ENCODE measurements around the gene TAC4.

Gene TAC4

GRCh38 chr17:49887086-49887743 lies 39.3 kb upstream of the TAC4 start:
- peaks cover 10% of the 10 kb centered on the region for H3K4me1 ChIP-seq (ENCODE audit: control insufficient read depth, insufficient read depth, low read length)
- H3K27me3 ChIP-seq (ENCODE audit: control insufficient read depth, insufficient read depth, low read length), result peaks cover 37% of the 10 kb centered on the region
- H3K9ac ChIP-seq (ENCODE audit: low read depth, low read length), result no peak overlapping the region
- no peaks in the 10 kb centered on the region for H3K9me3 ChIP-seq (ENCODE audit: control insufficient read depth, insufficient read depth, low read length)
- H3K4me3 ChIP-seq (ENCODE audit: low read depth, low read length), result no peak overlapping the region
- H3K36me3 ChIP-seq (ENCODE audit: control insufficient read depth, insufficient read depth, low read length), result no peaks in the 10 kb centered on the region

- Histone ChIP-seq H3K9ac (ENCODE audit: low read depth, low read length) (no peak overlapping the region), H3K27me3 (ENCODE audit: control insufficient read depth, insufficient read depth, low read length) (peaks cover 36% of the 10 kb centered on the region), H3K4me3 (ENCODE audit: low read depth, low read length) (no peak overlapping the region), H3K4me1 (ENCODE audit: control insufficient read depth, insufficient read depth, low read length) (peaks cover 12% of the 10 kb centered on the region), H3K36me3 (ENCODE audit: control insufficient read depth, insufficient read depth, low read length) (no peaks in the 10 kb centered on the region), H3K9me3 (ENCODE audit: control insufficient read depth, insufficient read depth, low read length) (no peaks in the 10 kb centered on the region)
These were observed 38.2 kb upstream of the TAC4 start for GRCh38 chr17:49886036-49886435.

GRCh38 chr17:49882434-49882833 lies 34.6 kb upstream of the TAC4 start:
- Histone ChIP-seq H3K4me1 (ENCODE audit: control insufficient read depth, insufficient read depth, low read length) (peaks cover 7% of the 10 kb centered on the region), H3K9me3 (ENCODE audit: control insufficient read depth, insufficient read depth, low read length) (no peaks in the 10 kb centered on the region), H3K36me3 (ENCODE audit: control insufficient read depth, insufficient read depth, low read length) (no peaks in the 10 kb centered on the region), H3K9ac (ENCODE audit: low read depth, low read length) (no peak overlapping the region), H3K4me3 (ENCODE audit: low read depth, low read length) (no peak overlapping the region), H3K27me3 (ENCODE audit: control insufficient read depth, insufficient read depth, low read length) (peaks cover 28% of the 10 kb centered on the region)

- peak overlapping the region; percentile 55 for H3K4me3 ChIP-seq (ENCODE audit: low read depth, low read length)
- H3K36me3 ChIP-seq (ENCODE audit: control insufficient read depth, insufficient read depth, low read length), result no peaks in the 10 kb centered on the region
- no peak overlapping the region for H3K9ac ChIP-seq (ENCODE audit: low read depth, low read length)
- H3K27me3 ChIP-seq (ENCODE audit: control insufficient read depth, insufficient read depth, low read length), result peaks cover 23% of the 10 kb centered on the region
- H3K9me3 ChIP-seq (ENCODE audit: control insufficient read depth, insufficient read depth, low read length), result no peaks in the 10 kb centered on the region
- peaks cover 3% of the 10 kb centered on the region for H3K4me1 ChIP-seq (ENCODE audit: control insufficient read depth, insufficient read depth, low read length)
These were observed 33.2 kb upstream of the TAC4 start for GRCh38 chr17:49881054-49881402.

- peaks cover 6% of the 10 kb centered on the region for H3K4me1 ChIP-seq (ENCODE audit: control insufficient read depth, insufficient read depth, low read length)
- peak overlapping the region; percentile 55 for H3K4me3 ChIP-seq (ENCODE audit: low read depth, low read length)
- H3K9me3 ChIP-seq (ENCODE audit: control insufficient read depth, insufficient read depth, low read length), result no peaks in the 10 kb centered on the region
- peaks cover 23% of the 10 kb centered on the region for H3K27me3 ChIP-seq (ENCODE audit: control insufficient read depth, insufficient read depth, low read length)
- H3K9ac ChIP-seq (ENCODE audit: low read depth, low read length), result no peak overlapping the region
- H3K36me3 ChIP-seq (ENCODE audit: control insufficient read depth, insufficient read depth, low read length), result no peaks in the 10 kb centered on the region
These were observed 32.6 kb upstream of the TAC4 start for GRCh38 chr17:49880291-49881053.

GRCh38 chr17:49878931-49879904 lies 31.3 kb upstream of the TAC4 start:
- H3K36me3 ChIP-seq (ENCODE audit: control insufficient read depth, insufficient read depth, low read length), result no peaks in the 10 kb centered on the region
- H3K27me3 ChIP-seq (ENCODE audit: control insufficient read depth, insufficient read depth, low read length), result peaks cover 23% of the 10 kb centered on the region
- no peak overlapping the region for H3K9ac ChIP-seq (ENCODE audit: low read depth, low read length)
- no peaks in the 10 kb centered on the region for H3K9me3 ChIP-seq (ENCODE audit: control insufficient read depth, insufficient read depth, low read length)
- H3K4me3 ChIP-seq (ENCODE audit: low read depth, low read length), result peak overlapping the region; percentile 55
- H3K4me1 ChIP-seq (ENCODE audit: control insufficient read depth, insufficient read depth, low read length), result peaks cover 6% of the 10 kb centered on the region

- H3K4me1 ChIP-seq (ENCODE audit: control insufficient read depth, insufficient read depth, low read length), result peaks cover 3% of the 10 kb centered on the region
- H3K9ac ChIP-seq (ENCODE audit: low read depth, low read length), result no peak overlapping the region
- H3K4me3 ChIP-seq (ENCODE audit: low read depth, low read length), result no peak overlapping the region
- no peaks in the 10 kb centered on the region for H3K9me3 ChIP-seq (ENCODE audit: control insufficient read depth, insufficient read depth, low read length)
- H3K36me3 ChIP-seq (ENCODE audit: control insufficient read depth, insufficient read depth, low read length), result no peaks in the 10 kb centered on the region
- H3K27me3 ChIP-seq (ENCODE audit: control insufficient read depth, insufficient read depth, low read length), result peaks cover 3% of the 10 kb centered on the region
These were observed 27.8 kb upstream of the TAC4 start for GRCh38 chr17:49875685-49876084.

- peaks cover 3% of the 10 kb centered on the region for H3K27me3 ChIP-seq (ENCODE audit: control insufficient read depth, insufficient read depth, low read length)
These were observed 27.0 kb upstream of the TAC4 start for GRCh38 chr17:49874911-49875310.

GRCh38 chr17:49873926-49874325 lies 26.1 kb upstream of the TAC4 start:
- no peaks in the 10 kb centered on the region for H3K9me3 ChIP-seq (ENCODE audit: control insufficient read depth, insufficient read depth, low read length)
- no peak overlapping the region for H3K4me3 ChIP-seq (ENCODE audit: low read depth, low read length)
- H3K9ac ChIP-seq (ENCODE audit: low read depth, low read length), result peak overlapping the region; percentile 5
- H3K36me3 ChIP-seq (ENCODE audit: control insufficient read depth, insufficient read depth, low read length), result no peaks in the 10 kb centered on the region
- peaks cover 1% of the 10 kb centered on the region for H3K27me3 ChIP-seq (ENCODE audit: control insufficient read depth, insufficient read depth, low read length)
- H3K4me1 ChIP-seq (ENCODE audit: control insufficient read depth, insufficient read depth, low read length), result peaks cover 3% of the 10 kb centered on the region

More at GRCh38 chr17:49874911-49875310, 27.0 kb upstream of the TAC4 start:
- Histone ChIP-seq H3K36me3 (ENCODE audit: control insufficient read depth, insufficient read depth, low read length) (no peaks in the 10 kb centered on the region), H3K9ac (ENCODE audit: low read depth, low read length) (no peak overlapping the region), H3K9me3 (ENCODE audit: control insufficient read depth, insufficient read depth, low read length) (no peaks in the 10 kb centered on the region), H3K4me1 (ENCODE audit: control insufficient read depth, insufficient read depth, low read length) (peaks cover 3% of the 10 kb centered on the region), H3K4me3 (ENCODE audit: low read depth, low read length) (no peak overlapping the region)

GRCh38 chr17:49873466-49873865 lies 25.6 kb upstream of the TAC4 start:
- peaks cover 3% of the 10 kb centered on the region for H3K4me1 ChIP-seq (ENCODE audit: control insufficient read depth, insufficient read depth, low read length)
- H3K9ac ChIP-seq (ENCODE audit: low read depth, low read length), result peak overlapping the region; percentile 5
- H3K27me3 ChIP-seq (ENCODE audit: control insufficient read depth, insufficient read depth, low read length), result no peaks in the 10 kb centered on the region
- H3K4me3 ChIP-seq (ENCODE audit: low read depth, low read length), result no peak overlapping the region
- H3K9me3 ChIP-seq (ENCODE audit: control insufficient read depth, insufficient read depth, low read length), result no peaks in the 10 kb centered on the region
- no peaks in the 10 kb centered on the region for H3K36me3 ChIP-seq (ENCODE audit: control insufficient read depth, insufficient read depth, low read length)

- H3K4me1 ChIP-seq (ENCODE audit: control insufficient read depth, insufficient read depth, low read length), result peaks cover 3% of the 10 kb centered on the region
- H3K9me3 ChIP-seq (ENCODE audit: control insufficient read depth, insufficient read depth, low read length), result no peaks in the 10 kb centered on the region
- no peaks in the 10 kb centered on the region for H3K27me3 ChIP-seq (ENCODE audit: control insufficient read depth, insufficient read depth, low read length)
- no peak overlapping the region for H3K4me3 ChIP-seq (ENCODE audit: low read depth, low read length)
- H3K36me3 ChIP-seq (ENCODE audit: control insufficient read depth, insufficient read depth, low read length), result no peaks in the 10 kb centered on the region
- no peak overlapping the region for H3K9ac ChIP-seq (ENCODE audit: low read depth, low read length)
These were observed 25.0 kb upstream of the TAC4 start for GRCh38 chr17:49872754-49873377.

Measured in iPS-15b (cell line).